HepG2 (cell line): ENCODE data around the gene SERPINB6. TPM values are rescaled to one million over a fixed set of nuclear protein-coding genes. Genes with fewer than 3 reads are reported as not detected.
A peak's percentile ranks its signal among the peaks of the same experiment; 100 is the strongest.

Experiments used
- EED ChIP-seq: sonication (generic); formaldehyde crosslinking; IDR thresholded peaks from 2 replicates; pipeline ENCODE4 v1.5.0; 2020; ENCODE audit warnings: mild to moderate bottlenecking, missing genetic modification reagents
- ELF4 ChIP-seq: sonication (generic); formaldehyde crosslinking; IDR thresholded peaks from 2 replicates; pipeline ENCODE4 v1.5.0; 2020; ENCODE audit warnings: missing genetic modification reagents, mild to moderate bottlenecking, moderate library complexity, borderline replicate concordance
- HNF4A ChIP-seq: sonication (generic); formaldehyde crosslinking; IDR thresholded peaks from 2 replicates; pipeline ENCODE4 v1.4.0; 2020; ENCODE audit warnings: missing genetic modification reagents
- MTA1 ChIP-seq: sonication (generic); formaldehyde crosslinking; IDR thresholded peaks from 2 replicates; pipeline ENCODE4 v1.4.0; 2020; ENCODE audit warnings: missing genetic modification reagents, mild to moderate bottlenecking, borderline replicate concordance
- NFIB ChIP-seq: sonication (generic); formaldehyde crosslinking; IDR thresholded peaks from 2 replicates; pipeline ENCODE4 v1.9.0; 2021; ENCODE audit warnings: missing genetic modification reagents, mild to moderate bottlenecking, borderline replicate concordance
- SAP130 ChIP-seq: IDR thresholded peaks from 2 replicates; pipeline ENCODE4 v1.6.1; 2016; ENCODE audit warnings: low read depth
- ZNF644 ChIP-seq: IDR thresholded peaks from 2 replicates; pipeline ENCODE4 v1.6.1; 2016; ENCODE audit warnings: low read depth
- polyA plus RNA-seq, 8 experiments: library from polyadenylated mRNA; depleted of rRNA in 3 of 8; stranded (reverse) in 7 of 8; unstranded in 1 of 8; fragments of >200 nt; fragmentation: Illumina TruSeq in 4 of 8; extraction: Trizol in 4 of 8; gene quantifications; 2 replicates each; pipeline versions ENCODE4 v1.2.1 to v1.2.3, GENCODE V29; 2011 to 2016; ENCODE audit warnings: low read depth in 4 of 8, missing spikeins in 1 of 8, mixed read lengths in 1 of 8; ENCODE audit not compliant: insufficient read depth in 1 of 8
- total RNA-seq, 5 experiments: library from RNA; depleted of rRNA; stranded (reverse); fragments of >200 nt; fragmentation: Illumina TruSeq; extraction: Trizol; gene quantifications; 2 replicates each; pipeline ENCODE4 v1.2.3, GENCODE V29; 2016; ENCODE audit warnings: low read depth in 1 of 5
- TF ChIP-seq, protein P1 (sequence below): sonication (generic); formaldehyde crosslinking; IDR thresholded peaks from 2 replicates; pipeline ENCODE4 v1.4.0; 2020; ENCODE audit warnings: mild to moderate bottlenecking, missing genetic modification reagents
- TF ChIP-seq, protein P2 (sequence below): sonication (generic); formaldehyde crosslinking; IDR thresholded peaks from 2 replicates; pipeline ENCODE4 v1.4.0; 2020; ENCODE audit warnings: missing genetic modification reagents, borderline replicate concordance
- TF ChIP-seq, protein P3 (sequence below): sonication (generic); formaldehyde crosslinking; IDR thresholded peaks from 2 replicates; pipeline ENCODE4 v1.5.0; 2020; ENCODE audit warnings: mild to moderate bottlenecking, missing genetic modification reagents
- TF ChIP-seq, protein P4 (sequence below), 2 experiments: sonication (generic) in 1 of 2; formaldehyde crosslinking in 1 of 2; IDR thresholded peaks; 2 replicates each; pipeline versions ENCODE4 v1.6.1 to v1.9.0; 2014 to 2022; ENCODE audit warnings: antibody characterized with exemption in 1 of 2, borderline replicate concordance in 1 of 2, inconsistent platforms in 1 of 2, low read depth in 1 of 2, missing genetic modification reagents in 1 of 2
- TF ChIP-seq, protein P5 (sequence below): IDR thresholded peaks from 2 replicates; pipeline ENCODE4 v1.6.1; 2018; ENCODE audit warnings: missing genetic modification reagents, mild to moderate bottlenecking, missing compliant biosample characterization

The SERPINB6 gene
- total and polyA plus RNA-seq, 2 of the 13 experiments (the other 11 are each of a cell fraction or from before 2014, with no cell fraction given) = 38.2 to 61.3 TPM

DNA sequence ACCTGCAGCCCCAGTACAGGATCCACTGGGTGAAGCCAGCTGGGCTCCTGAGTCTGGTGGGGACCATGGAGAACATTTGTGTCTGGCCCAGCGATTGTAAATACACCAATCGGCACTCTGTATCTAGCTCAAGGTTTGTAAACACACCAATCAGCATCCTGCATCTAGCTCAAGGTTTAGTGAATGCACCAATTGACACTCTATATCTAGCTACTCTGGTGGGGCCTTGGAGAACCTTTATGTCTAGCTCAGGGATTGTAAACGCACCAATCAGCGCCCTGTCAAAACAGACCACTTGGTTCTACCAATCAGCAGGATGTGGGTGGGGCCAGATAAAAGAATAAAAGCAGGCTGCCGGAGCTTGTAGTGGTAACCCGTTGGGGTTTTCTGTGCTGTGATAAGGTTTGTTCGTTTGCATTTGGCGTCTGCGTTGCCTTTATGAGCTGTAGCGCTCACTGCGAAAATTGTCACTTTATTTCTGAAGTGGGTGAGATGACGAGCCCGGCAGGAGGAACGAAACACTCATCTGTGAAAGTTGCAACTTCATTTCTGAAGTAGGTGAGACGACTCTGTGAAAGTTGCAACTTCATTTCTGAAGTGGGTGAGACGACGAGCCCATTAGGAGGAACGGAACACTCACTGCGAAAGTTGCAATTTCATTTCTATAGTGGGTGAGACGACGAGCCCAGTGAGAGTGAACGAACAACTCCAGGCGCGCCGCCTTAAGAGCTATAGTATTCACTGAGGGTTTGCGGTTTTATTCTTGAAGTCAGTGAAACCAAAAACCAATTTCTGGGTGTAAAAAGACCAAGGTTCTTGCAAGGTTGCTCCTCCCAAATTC, 31.1 kb downstream of the SERPINB6 start (continued):
- TF ChIP-seq, protein P1, sequence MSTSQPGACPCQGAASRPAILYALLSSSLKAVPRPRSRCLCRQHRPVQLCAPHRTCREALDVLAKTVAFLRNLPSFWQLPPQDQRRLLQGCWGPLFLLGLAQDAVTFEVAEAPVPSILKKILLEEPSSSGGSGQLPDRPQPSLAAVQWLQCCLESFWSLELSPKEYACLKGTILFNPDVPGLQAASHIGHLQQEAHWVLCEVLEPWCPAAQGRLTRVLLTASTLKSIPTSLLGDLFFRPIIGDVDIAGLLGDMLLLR (CRISPR knock-in tag) = no peak
- TF ChIP-seq, protein P2, sequence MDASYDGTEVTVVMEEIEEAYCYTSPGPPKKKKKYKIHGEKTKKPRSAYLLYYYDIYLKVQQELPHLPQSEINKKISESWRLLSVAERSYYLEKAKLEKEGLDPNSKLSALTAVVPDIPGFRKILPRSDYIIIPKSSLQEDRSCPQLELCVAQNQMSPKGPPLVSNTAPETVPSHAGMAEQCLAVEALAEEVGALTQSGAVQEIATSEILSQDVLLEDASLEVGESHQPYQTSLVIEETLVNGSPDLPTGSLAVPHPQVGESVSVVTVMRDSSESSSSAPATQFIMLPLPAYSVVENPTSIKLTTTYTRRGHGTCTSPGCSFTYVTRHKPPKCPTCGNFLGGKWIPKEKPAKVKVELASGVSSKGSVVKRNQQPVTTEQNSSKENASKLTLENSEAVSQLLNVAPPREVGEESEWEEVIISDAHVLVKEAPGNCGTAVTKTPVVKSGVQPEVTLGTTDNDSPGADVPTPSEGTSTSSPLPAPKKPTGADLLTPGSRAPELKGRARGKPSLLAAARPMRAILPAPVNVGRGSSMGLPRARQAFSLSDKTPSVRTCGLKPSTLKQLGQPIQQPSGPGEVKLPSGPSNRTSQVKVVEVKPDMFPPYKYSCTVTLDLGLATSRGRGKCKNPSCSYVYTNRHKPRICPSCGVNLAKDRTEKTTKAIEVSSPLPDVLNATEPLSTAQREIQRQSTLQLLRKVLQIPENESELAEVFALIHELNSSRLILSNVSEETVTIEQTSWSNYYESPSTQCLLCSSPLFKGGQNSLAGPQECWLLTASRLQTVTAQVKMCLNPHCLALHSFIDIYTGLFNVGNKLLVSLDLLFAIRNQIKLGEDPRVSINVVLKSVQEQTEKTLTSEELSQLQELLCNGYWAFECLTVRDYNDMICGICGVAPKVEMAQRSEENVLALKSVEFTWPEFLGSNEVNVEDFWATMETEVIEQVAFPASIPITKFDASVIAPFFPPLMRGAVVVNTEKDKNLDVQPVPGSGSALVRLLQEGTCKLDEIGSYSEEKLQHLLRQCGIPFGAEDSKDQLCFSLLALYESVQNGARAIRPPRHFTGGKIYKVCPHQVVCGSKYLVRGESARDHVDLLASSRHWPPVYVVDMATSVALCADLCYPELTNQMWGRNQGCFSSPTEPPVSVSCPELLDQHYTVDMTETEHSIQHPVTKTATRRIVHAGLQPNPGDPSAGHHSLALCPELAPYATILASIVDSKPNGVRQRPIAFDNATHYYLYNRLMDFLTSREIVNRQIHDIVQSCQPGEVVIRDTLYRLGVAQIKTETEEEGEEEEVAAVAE (CRISPR knock-in tag) = peak; percentile 53; the same call in 1 of the 2 replicates
- TF ChIP-seq, protein P3, sequence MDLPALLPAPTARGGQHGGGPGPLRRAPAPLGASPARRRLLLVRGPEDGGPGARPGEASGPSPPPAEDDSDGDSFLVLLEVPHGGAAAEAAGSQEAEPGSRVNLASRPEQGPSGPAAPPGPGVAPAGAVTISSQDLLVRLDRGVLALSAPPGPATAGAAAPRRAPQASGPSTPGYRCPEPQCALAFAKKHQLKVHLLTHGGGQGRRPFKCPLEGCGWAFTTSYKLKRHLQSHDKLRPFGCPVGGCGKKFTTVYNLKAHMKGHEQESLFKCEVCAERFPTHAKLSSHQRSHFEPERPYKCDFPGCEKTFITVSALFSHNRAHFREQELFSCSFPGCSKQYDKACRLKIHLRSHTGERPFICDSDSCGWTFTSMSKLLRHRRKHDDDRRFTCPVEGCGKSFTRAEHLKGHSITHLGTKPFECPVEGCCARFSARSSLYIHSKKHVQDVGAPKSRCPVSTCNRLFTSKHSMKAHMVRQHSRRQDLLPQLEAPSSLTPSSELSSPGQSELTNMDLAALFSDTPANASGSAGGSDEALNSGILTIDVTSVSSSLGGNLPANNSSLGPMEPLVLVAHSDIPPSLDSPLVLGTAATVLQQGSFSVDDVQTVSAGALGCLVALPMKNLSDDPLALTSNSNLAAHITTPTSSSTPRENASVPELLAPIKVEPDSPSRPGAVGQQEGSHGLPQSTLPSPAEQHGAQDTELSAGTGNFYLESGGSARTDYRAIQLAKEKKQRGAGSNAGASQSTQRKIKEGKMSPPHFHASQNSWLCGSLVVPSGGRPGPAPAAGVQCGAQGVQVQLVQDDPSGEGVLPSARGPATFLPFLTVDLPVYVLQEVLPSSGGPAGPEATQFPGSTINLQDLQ (CRISPR knock-in tag) = no peak
- TF ChIP-seq MTA1 (CRISPR knock-in tag) (no peak), SAP130 (no peak), ELF4 (no peak), EED (CRISPR knock-in tag) (no peak), HNF4A (CRISPR knock-in tag) (no peak), ZNF644 (no peak), NFIB (CRISPR knock-in tag) (no peak)
- TF ChIP-seq, protein P4, sequence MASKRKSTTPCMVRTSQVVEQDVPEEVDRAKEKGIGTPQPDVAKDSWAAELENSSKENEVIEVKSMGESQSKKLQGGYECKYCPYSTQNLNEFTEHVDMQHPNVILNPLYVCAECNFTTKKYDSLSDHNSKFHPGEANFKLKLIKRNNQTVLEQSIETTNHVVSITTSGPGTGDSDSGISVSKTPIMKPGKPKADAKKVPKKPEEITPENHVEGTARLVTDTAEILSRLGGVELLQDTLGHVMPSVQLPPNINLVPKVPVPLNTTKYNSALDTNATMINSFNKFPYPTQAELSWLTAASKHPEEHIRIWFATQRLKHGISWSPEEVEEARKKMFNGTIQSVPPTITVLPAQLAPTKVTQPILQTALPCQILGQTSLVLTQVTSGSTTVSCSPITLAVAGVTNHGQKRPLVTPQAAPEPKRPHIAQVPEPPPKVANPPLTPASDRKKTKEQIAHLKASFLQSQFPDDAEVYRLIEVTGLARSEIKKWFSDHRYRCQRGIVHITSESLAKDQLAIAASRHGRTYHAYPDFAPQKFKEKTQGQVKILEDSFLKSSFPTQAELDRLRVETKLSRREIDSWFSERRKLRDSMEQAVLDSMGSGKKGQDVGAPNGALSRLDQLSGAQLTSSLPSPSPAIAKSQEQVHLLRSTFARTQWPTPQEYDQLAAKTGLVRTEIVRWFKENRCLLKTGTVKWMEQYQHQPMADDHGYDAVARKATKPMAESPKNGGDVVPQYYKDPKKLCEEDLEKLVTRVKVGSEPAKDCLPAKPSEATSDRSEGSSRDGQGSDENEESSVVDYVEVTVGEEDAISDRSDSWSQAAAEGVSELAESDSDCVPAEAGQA (IDR thresholded peaks at IDR 0.05; ENCODE audit: low read depth) = no peak
- TF ChIP-seq, protein P4 (CRISPR knock-in tag; IDR thresholded peaks at IDR 0.05; ENCODE audit: borderline replicate concordance) = no peak
- TF ChIP-seq, protein P5, sequence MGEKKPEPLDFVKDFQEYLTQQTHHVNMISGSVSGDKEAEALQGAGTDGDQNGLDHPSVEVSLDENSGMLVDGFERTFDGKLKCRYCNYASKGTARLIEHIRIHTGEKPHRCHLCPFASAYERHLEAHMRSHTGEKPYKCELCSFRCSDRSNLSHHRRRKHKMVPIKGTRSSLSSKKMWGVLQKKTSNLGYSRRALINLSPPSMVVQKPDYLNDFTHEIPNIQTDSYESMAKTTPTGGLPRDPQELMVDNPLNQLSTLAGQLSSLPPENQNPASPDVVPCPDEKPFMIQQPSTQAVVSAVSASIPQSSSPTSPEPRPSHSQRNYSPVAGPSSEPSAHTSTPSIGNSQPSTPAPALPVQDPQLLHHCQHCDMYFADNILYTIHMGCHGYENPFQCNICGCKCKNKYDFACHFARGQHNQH (CRISPR knock-in tag) = no peak
